ENCODE results near the gene CDH12.
"Not testable (repeated sequence)": the region's sequence is repeated elsewhere in the genome, so short reads cannot be mapped to it uniquely, and the experiment has no call there.

The CDH12 gene

DNA sequence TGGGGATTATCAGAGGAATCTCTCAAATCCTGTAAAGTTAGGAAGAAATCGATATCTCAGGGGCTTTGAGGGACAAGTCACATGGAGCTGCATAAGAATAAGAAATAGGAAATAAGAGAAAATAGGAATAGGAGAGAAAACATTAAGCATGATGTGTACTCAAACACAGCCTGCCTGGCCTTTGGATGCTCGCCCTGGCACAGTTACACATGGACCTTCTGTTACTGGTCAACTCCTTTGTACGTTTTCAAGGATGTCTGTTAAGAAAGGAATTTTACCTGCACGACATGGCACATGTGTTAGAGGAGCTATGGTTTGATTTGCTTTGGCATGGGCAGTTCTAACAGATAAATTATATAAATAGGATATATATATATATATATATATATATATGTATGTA, 321.2 kb downstream of the CDH12 start:
- FAIRE-seq (no peak), DNase-seq (ENCODE audit: insufficient read length, low spot score) (no peak)
- TF ChIP-seq, protein P1, sequence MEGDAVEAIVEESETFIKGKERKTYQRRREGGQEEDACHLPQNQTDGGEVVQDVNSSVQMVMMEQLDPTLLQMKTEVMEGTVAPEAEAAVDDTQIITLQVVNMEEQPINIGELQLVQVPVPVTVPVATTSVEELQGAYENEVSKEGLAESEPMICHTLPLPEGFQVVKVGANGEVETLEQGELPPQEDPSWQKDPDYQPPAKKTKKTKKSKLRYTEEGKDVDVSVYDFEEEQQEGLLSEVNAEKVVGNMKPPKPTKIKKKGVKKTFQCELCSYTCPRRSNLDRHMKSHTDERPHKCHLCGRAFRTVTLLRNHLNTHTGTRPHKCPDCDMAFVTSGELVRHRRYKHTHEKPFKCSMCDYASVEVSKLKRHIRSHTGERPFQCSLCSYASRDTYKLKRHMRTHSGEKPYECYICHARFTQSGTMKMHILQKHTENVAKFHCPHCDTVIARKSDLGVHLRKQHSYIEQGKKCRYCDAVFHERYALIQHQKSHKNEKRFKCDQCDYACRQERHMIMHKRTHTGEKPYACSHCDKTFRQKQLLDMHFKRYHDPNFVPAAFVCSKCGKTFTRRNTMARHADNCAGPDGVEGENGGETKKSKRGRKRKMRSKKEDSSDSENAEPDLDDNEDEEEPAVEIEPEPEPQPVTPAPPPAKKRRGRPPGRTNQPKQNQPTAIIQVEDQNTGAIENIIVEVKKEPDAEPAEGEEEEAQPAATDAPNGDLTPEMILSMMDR (IDR thresholded peaks at IDR 0.05; ENCODE audit: insufficient read depth, missing control alignments): no peak

DNA sequence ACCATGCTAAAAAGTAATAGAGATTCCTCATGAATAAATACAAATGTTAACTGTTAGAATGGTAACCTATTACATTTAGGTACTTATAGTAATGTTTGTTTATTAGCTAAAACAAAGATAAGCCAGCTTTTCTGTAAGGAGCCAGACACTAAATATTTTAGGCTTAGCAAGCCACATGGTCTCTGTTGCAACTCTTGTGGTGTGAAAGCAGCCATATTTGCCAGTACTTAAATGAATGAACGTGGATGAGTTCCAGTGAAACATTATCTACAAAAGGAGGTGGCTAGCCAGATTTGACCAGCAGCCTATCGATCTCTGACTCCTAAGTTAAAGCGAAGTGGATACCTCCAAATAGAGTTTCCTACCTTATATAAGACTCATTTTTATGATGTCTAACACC, 331.6 kb downstream of the CDH12 start:
- DNase-seq (ENCODE audit: insufficient read length, low spot score): no peak
- FAIRE-seq: no peak
- TF ChIP-seq, protein P1 (IDR thresholded peaks at IDR 0.05; ENCODE audit: insufficient read depth, missing control alignments): no peak

DNA sequence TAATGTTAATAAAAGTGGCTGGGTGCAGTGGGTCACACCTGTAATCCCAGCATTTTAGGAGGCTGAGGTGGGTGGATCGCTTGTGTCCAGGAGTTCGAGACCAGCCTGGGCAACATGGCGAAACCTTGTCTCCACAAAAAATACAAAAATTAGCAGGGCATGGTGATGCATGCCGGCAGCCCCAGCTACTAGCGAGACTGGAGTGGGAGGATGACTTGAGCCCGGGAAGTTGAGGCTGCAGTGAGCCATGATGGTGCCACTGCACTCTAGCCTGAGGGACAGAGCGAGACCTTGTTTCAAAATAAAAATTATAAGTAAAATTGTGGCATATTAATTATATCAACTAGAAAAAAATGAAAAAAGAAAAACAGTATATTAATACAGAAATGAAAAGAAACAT, 336.6 kb downstream of the CDH12 start:
- DNase-seq (ENCODE audit: insufficient read length, low spot score): not testable (repeated sequence)

DNA sequence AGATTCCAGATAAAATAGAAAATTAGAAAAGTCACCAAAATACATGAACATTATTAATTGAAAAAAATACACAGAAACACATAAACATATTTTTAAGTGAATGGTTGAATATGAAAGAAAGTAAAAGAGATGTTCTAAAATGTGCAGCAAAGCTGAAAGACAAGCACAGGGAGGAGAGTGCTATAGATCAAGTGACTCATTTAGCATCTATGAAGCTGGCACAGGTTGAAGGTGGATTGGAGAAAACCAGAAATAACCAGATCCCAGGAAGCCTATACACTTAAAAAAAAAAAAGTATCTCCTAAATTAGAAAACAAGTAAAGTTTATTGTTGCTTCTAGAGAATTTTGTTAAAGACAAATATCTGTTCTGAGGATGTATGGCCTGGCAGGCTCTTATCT, 338.9 kb downstream of the CDH12 start:
- DNase-seq (ENCODE audit: insufficient read length, low spot score) (no peak), FAIRE-seq (no peak)
- TF ChIP-seq, protein P1 (IDR thresholded peaks at IDR 0.05; ENCODE audit: insufficient read depth, missing control alignments): no peak

More for the DNA sequence above, 336.6 kb downstream of the CDH12 start:
- not testable (repeated sequence) for FAIRE-seq

DNA sequence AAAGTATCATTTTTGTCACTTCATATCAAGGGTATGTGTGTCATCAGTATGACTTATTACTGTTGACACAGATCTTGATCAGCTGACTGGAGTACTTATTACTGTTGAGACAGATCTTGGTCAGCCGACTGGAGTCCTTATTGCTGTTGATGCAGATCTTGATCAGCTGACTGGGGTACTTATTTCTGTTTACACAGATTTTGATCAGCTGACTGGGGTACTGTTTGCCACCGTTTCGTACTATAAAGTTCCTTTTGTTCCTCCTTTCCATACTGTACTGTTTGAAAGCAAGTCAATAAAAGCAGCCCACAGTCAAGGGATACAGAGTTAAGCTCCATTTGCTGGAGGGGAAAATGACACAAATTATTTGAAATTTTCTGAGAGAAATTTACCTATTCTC, 347.3 kb downstream of the CDH12 start:
- FAIRE-seq: no peak
- no peak for DNase-seq (ENCODE audit: insufficient read length, low spot score)
- TF ChIP-seq, protein P1 (IDR thresholded peaks at IDR 0.05; ENCODE audit: insufficient read depth, missing control alignments): no peak

DNA sequence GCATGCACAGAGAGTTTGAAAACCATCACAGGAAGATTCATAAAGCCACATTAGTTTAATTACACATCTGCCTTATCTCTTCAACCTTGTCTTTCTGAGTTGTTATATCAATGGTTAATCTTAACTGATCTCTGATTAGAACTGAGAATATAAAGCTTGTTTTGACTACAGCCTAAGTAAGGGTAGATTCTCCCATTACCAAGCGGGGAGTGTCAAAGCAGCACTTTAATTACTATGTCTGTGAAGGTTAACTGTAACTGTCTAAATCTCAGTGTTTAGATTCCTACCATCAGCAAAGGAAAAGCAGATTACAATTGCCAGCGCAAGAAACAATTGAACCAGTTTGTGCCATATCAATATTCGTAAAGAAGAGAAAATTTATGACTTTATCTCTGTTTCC, 348.7 kb downstream of the CDH12 start:
- TF ChIP-seq, protein P1 (IDR thresholded peaks at IDR 0.05; ENCODE audit: insufficient read depth, missing control alignments): no peak
- DNase-seq (ENCODE audit: insufficient read length, low spot score) (no peak), FAIRE-seq (peak; percentile 94)

DNA sequence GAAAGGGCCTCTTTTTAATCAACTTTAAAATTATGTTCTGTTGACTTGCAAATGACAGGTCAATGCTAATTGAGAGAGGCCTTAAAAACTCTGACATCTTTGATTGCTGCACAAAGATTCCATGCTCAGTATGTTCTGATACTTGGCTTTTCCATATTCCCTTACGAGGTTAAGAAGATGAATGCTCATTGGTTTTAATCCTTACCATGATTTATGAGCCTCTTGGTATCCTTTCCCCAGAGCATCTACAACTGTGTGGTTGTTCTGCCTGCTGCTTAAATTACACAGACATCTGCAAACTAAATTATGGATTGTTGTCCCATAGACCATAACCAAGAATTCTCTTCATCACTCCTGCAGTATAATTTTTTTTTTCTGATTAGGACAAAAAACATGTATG, 352.6 kb downstream of the CDH12 start:
- TF ChIP-seq, protein P1 (IDR thresholded peaks at IDR 0.05; ENCODE audit: insufficient read depth, missing control alignments): no peak
- DNase-seq (ENCODE audit: insufficient read length, low spot score) (no peak), FAIRE-seq (peak; percentile 90)

DNA sequence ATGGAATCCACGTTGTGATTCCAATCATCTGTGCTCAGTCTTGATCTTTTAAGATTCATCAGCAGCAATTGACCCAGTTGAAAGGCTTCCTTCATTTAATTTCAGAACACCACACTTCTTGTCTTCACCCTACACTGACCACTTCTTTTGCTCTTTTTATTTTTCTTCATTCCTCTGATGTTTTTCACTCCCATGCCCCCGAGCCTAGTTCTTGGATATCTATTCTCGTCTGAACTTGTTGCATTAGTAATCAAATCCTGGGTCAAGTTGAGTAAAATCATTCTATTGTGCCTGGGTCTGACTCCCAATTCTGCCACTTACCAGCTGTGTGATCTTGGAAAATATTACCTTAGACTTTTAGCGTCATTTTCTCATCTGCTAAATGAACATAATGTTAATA, 356.5 kb downstream of the CDH12 start:
- DNase-seq (ENCODE audit: insufficient read length, low spot score) (no peak), FAIRE-seq (no peak)
- TF ChIP-seq, protein P1 (IDR thresholded peaks at IDR 0.05; ENCODE audit: insufficient read depth, missing control alignments): no peak

Data from D721Med (cell line).